Ishikawa (cell line): ENCODE data around the gene IFNGR1.

Source experiments
- CEBPB ChIP-seq: IDR thresholded peaks from 2 replicates; pipeline ENCODE4 v1.6.1; 2012
- CREB1 ChIP-seq: IDR thresholded peaks from 2 replicates; pipeline ENCODE4 v1.6.1; 2012; ENCODE audit warnings: low read depth
- EGR1 ChIP-seq: IDR thresholded peaks from 2 replicates; pipeline ENCODE4 v1.6.1; 2012
- EP300 ChIP-seq: IDR thresholded peaks from 2 replicates; pipeline ENCODE4 v1.6.1; 2012; ENCODE audit warnings: borderline replicate concordance
- FOXM1 ChIP-seq: IDR thresholded peaks from 2 replicates; pipeline ENCODE4 v1.6.1; 2012; ENCODE audit warnings: low read depth, borderline replicate concordance
- MAX ChIP-seq: IDR thresholded peaks from 2 replicates; pipeline ENCODE4 v1.6.1; 2012
- NFIC ChIP-seq: IDR thresholded peaks from 2 replicates; pipeline ENCODE4 v1.6.1; 2012
- RAD21 ChIP-seq: IDR thresholded peaks from 2 replicates; pipeline ENCODE4 v1.6.1; 2012; ENCODE audit warnings: low read depth
- TAF1 ChIP-seq: IDR thresholded peaks from 2 replicates; pipeline ENCODE4 v1.6.1; 2012; ENCODE audit warnings: low read depth, mild to moderate bottlenecking
- TCF12 ChIP-seq: IDR thresholded peaks from 2 replicates; pipeline ENCODE4 v1.6.1; 2012; ENCODE audit warnings: low read depth
- TEAD4 ChIP-seq: IDR thresholded peaks from 2 replicates; pipeline ENCODE4 v1.6.1; 2012
- YY1 ChIP-seq: IDR thresholded peaks from 2 replicates; pipeline ENCODE4 v1.6.1; 2012; ENCODE audit warnings: low read depth
- ZBTB7A ChIP-seq: IDR thresholded peaks from 2 replicates; pipeline ENCODE4 v1.6.1; 2012; ENCODE audit warnings: low read depth
- TF ChIP-seq, protein P1 (sequence below): IDR thresholded peaks from 2 replicates; pipeline ENCODE4 v1.6.1; 2012
- TF ChIP-seq, protein P2 (sequence below): IDR thresholded peaks from 2 replicates; pipeline ENCODE4 v1.6.1; 2012; ENCODE audit warnings: low read depth, mild to moderate bottlenecking

The IFNGR1 gene

DNA sequence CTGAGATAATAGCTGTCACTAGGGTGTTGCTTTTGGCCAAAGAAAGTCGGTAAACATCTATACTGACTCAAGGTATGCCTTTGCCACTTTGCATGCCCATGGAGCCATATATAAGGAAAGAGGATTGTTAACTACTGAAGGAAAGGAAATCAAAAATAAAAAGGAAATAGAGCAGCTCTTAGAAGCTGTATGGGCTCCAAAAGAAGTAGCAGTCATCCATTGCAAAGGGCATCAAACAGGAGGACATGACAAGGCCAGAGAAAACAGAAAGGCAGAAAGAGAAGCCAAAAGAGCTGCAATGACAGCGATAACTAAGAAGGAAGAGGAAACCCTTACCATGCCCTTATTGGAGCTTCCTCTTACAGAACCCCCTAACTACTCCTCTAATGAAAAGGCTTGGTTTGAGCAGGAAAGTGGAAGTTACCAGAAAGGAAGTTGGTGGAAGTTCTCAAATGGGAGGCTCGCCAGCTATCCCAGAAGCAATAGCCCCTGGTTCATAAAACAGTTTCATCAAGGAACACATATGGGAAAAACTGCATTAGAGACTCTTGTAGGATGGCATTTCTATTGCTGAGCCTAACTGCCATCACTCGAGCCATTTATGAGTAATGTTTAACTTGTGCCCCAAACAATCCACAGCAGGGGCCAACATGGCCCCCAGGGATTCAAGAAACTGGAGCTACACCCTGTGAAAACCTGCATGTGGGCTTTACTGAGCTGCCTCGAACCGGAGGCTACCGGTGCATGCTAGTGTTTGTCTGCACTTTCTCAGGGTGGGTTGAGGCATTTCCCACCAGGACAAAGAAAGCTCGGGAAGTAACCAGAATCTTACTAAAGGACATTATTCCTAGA, 52.7 kb downstream of the IFNGR1 start:
- TF ChIP-seq NFIC (no peak), RAD21 (no peak), TEAD4 (no peak), EP300 (no peak), ZBTB7A (no peak), FOXM1 (no peak), EGR1 (no peak), CREB1 (no peak), CEBPB (no peak), YY1 (no peak), TAF1 (no peak), TCF12 (no peak), MAX (no peak)
- TF ChIP-seq, protein P1, sequence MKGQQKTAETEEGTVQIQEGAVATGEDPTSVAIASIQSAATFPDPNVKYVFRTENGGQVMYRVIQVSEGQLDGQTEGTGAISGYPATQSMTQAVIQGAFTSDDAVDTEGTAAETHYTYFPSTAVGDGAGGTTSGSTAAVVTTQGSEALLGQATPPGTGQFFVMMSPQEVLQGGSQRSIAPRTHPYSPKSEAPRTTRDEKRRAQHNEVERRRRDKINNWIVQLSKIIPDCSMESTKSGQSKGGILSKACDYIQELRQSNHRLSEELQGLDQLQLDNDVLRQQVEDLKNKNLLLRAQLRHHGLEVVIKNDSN, result no peak
- TF ChIP-seq, protein P2, sequence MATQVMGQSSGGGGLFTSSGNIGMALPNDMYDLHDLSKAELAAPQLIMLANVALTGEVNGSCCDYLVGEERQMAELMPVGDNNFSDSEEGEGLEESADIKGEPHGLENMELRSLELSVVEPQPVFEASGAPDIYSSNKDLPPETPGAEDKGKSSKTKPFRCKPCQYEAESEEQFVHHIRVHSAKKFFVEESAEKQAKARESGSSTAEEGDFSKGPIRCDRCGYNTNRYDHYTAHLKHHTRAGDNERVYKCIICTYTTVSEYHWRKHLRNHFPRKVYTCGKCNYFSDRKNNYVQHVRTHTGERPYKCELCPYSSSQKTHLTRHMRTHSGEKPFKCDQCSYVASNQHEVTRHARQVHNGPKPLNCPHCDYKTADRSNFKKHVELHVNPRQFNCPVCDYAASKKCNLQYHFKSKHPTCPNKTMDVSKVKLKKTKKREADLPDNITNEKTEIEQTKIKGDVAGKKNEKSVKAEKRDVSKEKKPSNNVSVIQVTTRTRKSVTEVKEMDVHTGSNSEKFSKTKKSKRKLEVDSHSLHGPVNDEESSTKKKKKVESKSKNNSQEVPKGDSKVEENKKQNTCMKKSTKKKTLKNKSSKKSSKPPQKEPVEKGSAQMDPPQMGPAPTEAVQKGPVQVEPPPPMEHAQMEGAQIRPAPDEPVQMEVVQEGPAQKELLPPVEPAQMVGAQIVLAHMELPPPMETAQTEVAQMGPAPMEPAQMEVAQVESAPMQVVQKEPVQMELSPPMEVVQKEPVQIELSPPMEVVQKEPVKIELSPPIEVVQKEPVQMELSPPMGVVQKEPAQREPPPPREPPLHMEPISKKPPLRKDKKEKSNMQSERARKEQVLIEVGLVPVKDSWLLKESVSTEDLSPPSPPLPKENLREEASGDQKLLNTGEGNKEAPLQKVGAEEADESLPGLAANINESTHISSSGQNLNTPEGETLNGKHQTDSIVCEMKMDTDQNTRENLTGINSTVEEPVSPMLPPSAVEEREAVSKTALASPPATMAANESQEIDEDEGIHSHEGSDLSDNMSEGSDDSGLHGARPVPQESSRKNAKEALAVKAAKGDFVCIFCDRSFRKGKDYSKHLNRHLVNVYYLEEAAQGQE, result no peak

GRCh38 chr6:137165375-137166246, 53.6 kb downstream of the IFNGR1 start:
- no peak for TF ChIP-seq RAD21
- no peak for TF ChIP-seq ZBTB7A
- TF ChIP-seq EGR1, result no peak
- no peak for TF ChIP-seq EP300
- TF ChIP-seq, protein P1, result no peak
- no peak for TF ChIP-seq CEBPB
- TF ChIP-seq TCF12, result no peak
- no peak for TF ChIP-seq YY1

DNA sequence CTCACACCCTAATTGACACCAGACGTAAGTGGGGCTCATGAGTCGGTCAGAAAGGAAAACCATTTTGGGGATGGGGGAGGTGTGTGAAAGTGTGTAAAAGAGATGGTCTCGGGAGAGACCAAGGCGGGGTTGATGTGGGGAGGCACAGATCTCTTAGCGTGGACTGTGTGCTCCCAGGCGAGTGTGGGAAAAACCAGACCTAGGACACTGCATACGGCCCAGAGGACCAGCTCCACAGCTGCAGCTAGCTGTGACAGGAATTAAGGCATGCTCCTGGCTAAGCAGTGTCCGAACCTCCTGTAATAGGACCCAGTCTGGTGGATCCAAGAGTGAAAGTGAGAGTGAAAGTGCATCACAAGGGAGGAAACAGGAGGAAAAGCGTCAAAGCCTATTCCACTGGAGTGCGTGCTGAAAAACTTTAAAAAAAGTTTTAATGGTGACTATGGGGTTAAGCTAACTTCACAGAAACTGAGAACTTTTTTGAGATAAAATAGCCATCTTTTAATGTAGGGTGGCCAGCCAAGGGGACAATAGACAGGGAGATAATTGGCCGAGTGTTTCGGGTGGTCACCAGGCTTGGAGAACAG, 55.4 kb downstream of the IFNGR1 start:
- no peak for TF ChIP-seq TAF1
- TF ChIP-seq, protein P2, result no peak
- no peak for TF ChIP-seq TCF12
- TF ChIP-seq YY1, result no peak
- no peak for TF ChIP-seq TEAD4
- no peak for TF ChIP-seq MAX
- TF ChIP-seq, protein P1, result no peak
- TF ChIP-seq FOXM1, result no peak
- no peak for TF ChIP-seq EGR1
- TF ChIP-seq EP300, result no peak
- TF ChIP-seq RAD21, result no peak
- TF ChIP-seq ZBTB7A, result no peak
- TF ChIP-seq CREB1, result no peak
- TF ChIP-seq CEBPB, result no peak
- TF ChIP-seq NFIC, result no peak

- TF ChIP-seq, protein P2, result no peak
- TF ChIP-seq, protein P1, result no peak
These were observed 56.4 kb downstream of the IFNGR1 start for GRCh38 chr6:137162692-137163306.
